CD4-positive, alpha-beta T cell (primary cell): Measurements from ENCODE around the gene NPAS3. TPM values are rescaled to one million over a fixed set of nuclear protein-coding genes. Genes with fewer than 3 reads are reported as not detected.

Experiments
- ATAC-seq: fragments of 200-7000 bp; cut with Tn5 transposase; one replicate; pipeline ENCODE4 v1.10.0; 2022; ENCODE audit warnings: mild to moderate bottlenecking; ENCODE audit not compliant: poor library complexity
- CTCF ChIA-PET: fragments of 350-600 bp; sonication (Branson Sonifier 250); formaldehyde crosslinking; loops from one replicate; lab custom pipeline; 2021; ENCODE audit warnings: antibody characterized with exemption, inconsistent platforms; lab: Charles Lee
- POLR2A ChIA-PET: fragments of 350-600 bp; sonication (Branson Sonifier 250); formaldehyde crosslinking; loops from one replicate; lab custom pipeline; 2021; ENCODE audit warnings: antibody characterized with exemption, inconsistent platforms; lab: Charles Lee
- DNase-seq, 14 experiments: peaks; one replicate each; pipeline ENCODE4 v3.0.0-alpha.2; 2013 to 2020; ENCODE audit warnings: mixed read lengths in 2 of 14
- H3K27ac ChIP-seq, 2 donors: one replicate each; pipeline versions ENCODE4 v1.5.1 to v1.7.0; 2013; ENCODE audit warnings: low read length in 2 of 2, low read depth in 1 of 2, mild to moderate bottlenecking in 1 of 2
- H3K27me3 ChIP-seq, 2 experiments: 1 replicate in 1 of 2; 2 replicates in 1 of 2; pipeline versions ENCODE4 v1.6.1 to v1.7.0; 2013; ENCODE audit warnings: low read length in 2 of 2, control low read depth in 1 of 2, mild to moderate bottlenecking in 1 of 2, moderate library complexity in 1 of 2; ENCODE audit not compliant: insufficient read depth in 2 of 2, control insufficient read depth in 1 of 2
- H3K36me3 ChIP-seq: one replicate; pipeline ENCODE4 v1.6.1; 2013; ENCODE audit warnings: low read length, control low read depth; ENCODE audit not compliant: insufficient read depth
- H3K4me1 ChIP-seq: one replicate; pipeline ENCODE4 v1.6.1; 2013; ENCODE audit warnings: low read length, control low read depth; ENCODE audit not compliant: insufficient read depth
- H3K4me3 ChIP-seq: one replicate; pipeline ENCODE4 v1.5.1; 2013; ENCODE audit warnings: mild to moderate bottlenecking, low read length, moderate library complexity
- H3K9me3 ChIP-seq, 2 experiments: 1 replicate in 1 of 2; 2 replicates in 1 of 2; pipeline versions ENCODE4 v1.6.1 to v1.7.0; 2013; ENCODE audit warnings: low read length in 2 of 2, mild to moderate bottlenecking in 2 of 2, control low read depth in 1 of 2, moderate library complexity in 1 of 2; ENCODE audit not compliant: control insufficient read depth in 1 of 2, insufficient read depth in 1 of 2
- H3K27ac Mint-ChIP-seq: one replicate; pipeline ENCODE4 v1.8.0; 2020; ENCODE audit warnings: mixed read lengths
- H3K27me3 Mint-ChIP-seq: one replicate; pipeline ENCODE4 v1.8.0; 2021; ENCODE audit warnings: mixed read lengths
- H3K36me3 Mint-ChIP-seq: one replicate; pipeline ENCODE4 v1.8.0; 2021; ENCODE audit warnings: low read depth, mixed read lengths
- H3K4me1 Mint-ChIP-seq: one replicate; pipeline ENCODE4 v1.8.0; 2021; ENCODE audit warnings: low read depth, mixed read lengths
- H3K4me3 Mint-ChIP-seq: one replicate; pipeline ENCODE4 v1.8.0; 2020; ENCODE audit warnings: mild to moderate bottlenecking, mixed read lengths
- H3K9me3 Mint-ChIP-seq: one replicate; pipeline ENCODE4 v1.8.0; 2020; ENCODE audit warnings: mixed read lengths
- CTCF ChIP-seq: fragments of 200-600 bp; IDR thresholded peaks from one replicate; pipeline ENCODE4 v1.8.0; 2022; ENCODE audit warnings: antibody characterized with exemption, mild to moderate bottlenecking
- intact Hi-C, 2 experiments: fragments of 100-400 bp; cut with DNase I in 1 of 2; cut with micrococcal nuclease in 1 of 2; formaldehyde crosslinking; loops; one replicate each; pipeline versions ENCODE4 v1.15.1 to v1.9.0; 2023 to 2025; cut with DNase I, micrococcal nuclease
- total RNA-seq, 174 experiments: library from RNA in 2 of 174; stranded (reverse) in 2 of 174; gene quantifications; one replicate each; pipeline ENCODE4 v1.2.3 and lab custom pipeline; 2021 to 2026

The NPAS3 gene
- total RNA-seq, 2 experiments from 2014 or later: not detected

- no peak overlapping the region for H3K27ac ChIP-seq
- ChIA-PET CTCF (no interaction called here), POLR2A (no interaction called here)
- no peaks in the 10 kb centered on the region for H3K4me1 Mint-ChIP-seq
- H3K36me3 Mint-ChIP-seq: no peaks in the 10 kb centered on the region
- H3K36me3 ChIP-seq: no peaks in the 10 kb centered on the region
- TF ChIP-seq CTCF: no peak
- no peak overlapping the region for H3K4me3 Mint-ChIP-seq
- H3K9me3 Mint-ChIP-seq: no peaks in the 10 kb centered on the region
- H3K27ac Mint-ChIP-seq: no peak overlapping the region
- no peak overlapping the region for H3K4me3 ChIP-seq
- H3K9me3 ChIP-seq: no peaks in the 10 kb centered on the region
- DNase-seq (no peak), ATAC-seq (no peak)
- H3K4me1 ChIP-seq: no peaks in the 10 kb centered on the region
- no peaks in the 10 kb centered on the region for H3K27me3 ChIP-seq
- no peaks in the 10 kb centered on the region for H3K27me3 Mint-ChIP-seq
- intact Hi-C loops: no loop called here
These were observed 24.3 kb upstream of the NPAS3 start for GRCh38 chr14:32914391-32914790.

- intact Hi-C loops: no loop called here
- DNase-seq (no peak), ATAC-seq (no peak)
- Mint-ChIP-seq H3K27ac (no peak overlapping the region), H3K27me3 (peaks cover 3% of the 10 kb centered on the region), H3K9me3 (no peaks in the 10 kb centered on the region), H3K4me1 (no peaks in the 10 kb centered on the region), H3K4me3 (no peak overlapping the region), H3K36me3 (no peaks in the 10 kb centered on the region)
- no peaks in the 10 kb centered on the region for H3K27me3 ChIP-seq
- H3K4me1 ChIP-seq: no peaks in the 10 kb centered on the region
- TF ChIP-seq CTCF: no peak
- H3K4me3 ChIP-seq: no peak overlapping the region
- H3K36me3 ChIP-seq: no peaks in the 10 kb centered on the region
- peaks cover 0 to 3% of the 10 kb centered on the region in 2 experiments for H3K9me3 ChIP-seq
- H3K27ac ChIP-seq: no peak overlapping the region
- ChIA-PET POLR2A (no interaction called here), CTCF (no interaction called here)
These were observed 17.9 kb upstream of the NPAS3 start for GRCh38 chr14:32920696-32921276.

- intact Hi-C loops: no loop called here
- H3K9me3 ChIP-seq: peaks cover 0 to 3% of the 10 kb centered on the region in 2 experiments
- no peak for TF ChIP-seq CTCF
- H3K4me3 ChIP-seq: no peak overlapping the region
- H3K36me3 Mint-ChIP-seq: no peaks in the 10 kb centered on the region
- H3K4me1 Mint-ChIP-seq: no peaks in the 10 kb centered on the region
- no peaks in the 10 kb centered on the region for H3K4me1 ChIP-seq
- H3K36me3 ChIP-seq: no peaks in the 10 kb centered on the region
- ChIA-PET CTCF (no interaction called here), POLR2A (no interaction called here)
- H3K27ac Mint-ChIP-seq: no peak overlapping the region
- H3K27ac ChIP-seq: no peak overlapping the region
- H3K4me3 Mint-ChIP-seq: no peak overlapping the region
- peaks cover 17% of the 10 kb centered on the region for H3K27me3 Mint-ChIP-seq
- ATAC-seq (no peak), DNase-seq (no peak)
- H3K27me3 ChIP-seq: peaks cover 0 to 4% of the 10 kb centered on the region in 2 experiments
- H3K9me3 Mint-ChIP-seq: peaks cover 2% of the 10 kb centered on the region
These were observed 13.2 kb upstream of the NPAS3 start for GRCh38 chr14:32925439-32925838.
